Mesothelial cell of epicardium (in vitro differentiated cells): ENCODE data around the gene DIAPH2. TPM values are rescaled to one million over a fixed set of nuclear protein-coding genes. Genes with fewer than 3 reads are reported as not detected.

ENCODE experiments used
- DNase-seq, 2 experiments: peaks; one replicate each; pipeline ENCODE4 v3.0.0; 2021; ENCODE audit warnings: low spot score in 2 of 2; ENCODE audit not compliant: unreplicated experiment in 2 of 2
- H3K27ac Mint-ChIP-seq: 2 replicates; pipeline ENCODE4 v1.8.0; 2021; ENCODE audit warnings: mixed read lengths
- H3K27me3 Mint-ChIP-seq: 2 replicates; pipeline ENCODE4 v1.8.0; 2021; ENCODE audit warnings: low read depth, mixed read lengths
- H3K36me3 Mint-ChIP-seq: 2 replicates; pipeline ENCODE4 v1.8.0; 2021; ENCODE audit warnings: mixed read lengths
- H3K4me1 Mint-ChIP-seq: 2 replicates; pipeline ENCODE4 v1.8.0; 2021; ENCODE audit warnings: mixed read lengths
- H3K4me3 Mint-ChIP-seq: 2 replicates; pipeline ENCODE4 v1.8.0; 2021; ENCODE audit warnings: mild to moderate bottlenecking, moderate library complexity, mixed read lengths
- H3K9me3 Mint-ChIP-seq: 2 replicates; pipeline ENCODE4 v1.8.0; 2021; ENCODE audit warnings: mixed read lengths
- CTCF ChIP-seq: fragments of 200-600 bp; sonication (generic); IDR thresholded peaks from one replicate; pipeline ENCODE4 v1.5.0; 2021; ENCODE audit warnings: antibody characterized with exemption; ENCODE audit not compliant: unreplicated experiment
- total RNA-seq: library from RNA; stranded (reverse); gene quantifications from 3 replicates; pipeline ENCODE4 v1.2.1, GENCODE V29; 2021

Gene DIAPH2
- total RNA-seq, 1 donor from 2014 or later, result 19.2 TPM

DNA sequence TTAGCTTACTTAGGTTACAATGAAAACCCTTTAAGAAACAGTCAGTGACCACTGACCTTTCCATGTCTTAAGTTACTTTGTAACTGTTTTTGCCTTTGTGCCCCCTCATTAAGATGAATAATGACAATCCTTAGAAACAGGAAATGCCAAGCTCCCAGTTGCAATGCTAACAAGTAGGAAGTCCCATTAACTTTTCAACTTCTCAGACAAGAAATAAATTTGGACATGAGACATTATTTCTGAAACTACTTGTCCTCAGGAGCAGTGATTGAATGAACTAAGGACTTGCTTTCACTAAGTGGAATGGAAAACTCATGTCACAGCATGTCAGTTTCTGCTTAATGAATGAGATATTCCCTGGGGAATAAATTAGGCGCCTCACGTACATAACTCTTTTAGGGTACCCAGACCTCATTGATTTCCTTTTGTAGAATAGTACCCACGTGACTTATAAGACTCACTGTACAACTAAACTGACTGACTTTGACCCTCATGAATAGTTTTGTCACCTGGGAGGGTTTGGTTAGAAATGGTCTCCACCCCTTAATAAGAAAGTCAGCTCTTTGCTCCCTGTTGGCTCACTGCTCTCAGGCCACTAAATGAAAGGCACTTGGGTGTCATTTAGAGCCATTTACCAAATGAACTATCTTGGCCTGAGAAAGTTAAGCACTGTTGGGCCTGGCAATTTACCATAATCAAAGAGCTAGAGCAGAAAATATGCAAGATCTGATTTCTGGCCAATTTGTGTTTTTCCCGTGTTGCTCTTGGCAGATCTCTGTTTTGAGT is 582.9 kb downstream of the DIAPH2 start:
- DNase-seq, result no peak
- H3K9me3 Mint-ChIP-seq, result no peaks in the 10 kb centered on the region
- H3K36me3 Mint-ChIP-seq, result no peaks in the 10 kb centered on the region
- TF ChIP-seq CTCF, result no peak
- H3K27ac Mint-ChIP-seq, result peak overlapping the region; percentile 50
- H3K4me1 Mint-ChIP-seq, result peaks cover 32% of the 10 kb centered on the region
- no peak overlapping the region for H3K4me3 Mint-ChIP-seq
- H3K27me3 Mint-ChIP-seq, result no peaks in the 10 kb centered on the region

DNA sequence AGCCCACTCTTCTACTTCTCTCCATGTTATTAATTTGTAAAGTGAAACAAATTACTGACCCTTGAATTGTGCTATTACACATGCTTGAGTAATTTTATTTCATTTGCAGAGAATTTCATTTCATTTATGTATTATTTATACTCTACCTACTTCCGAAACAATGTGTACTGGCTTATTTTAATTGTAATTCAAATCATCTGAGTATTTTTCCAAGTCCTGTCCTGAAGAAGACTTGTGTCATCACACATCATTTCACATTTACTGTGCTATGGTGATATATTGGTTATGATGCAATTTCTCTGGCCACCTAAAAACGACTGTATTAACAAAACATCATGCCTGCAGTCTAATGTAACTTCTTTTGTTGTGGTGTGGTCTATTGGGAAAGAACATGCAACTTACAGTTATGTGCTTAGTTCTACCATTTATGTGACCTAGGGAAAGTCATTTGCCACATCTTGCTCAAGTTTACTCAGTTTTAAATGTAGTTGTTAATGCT is 583.6 kb downstream of the DIAPH2 start:
- no peak for DNase-seq
- H3K27me3 Mint-ChIP-seq, result no peaks in the 10 kb centered on the region
- H3K9me3 Mint-ChIP-seq, result no peaks in the 10 kb centered on the region
- H3K36me3 Mint-ChIP-seq, result no peaks in the 10 kb centered on the region
- no peak overlapping the region for H3K4me3 Mint-ChIP-seq
- peak overlapping the region; percentile 50 for H3K27ac Mint-ChIP-seq
- TF ChIP-seq CTCF, result no peak
- H3K4me1 Mint-ChIP-seq, result peaks cover 32% of the 10 kb centered on the region

- Mint-ChIP-seq H3K4me3 (no peak overlapping the region), H3K27ac (no peak overlapping the region), H3K27me3 (no peaks in the 10 kb centered on the region), H3K9me3 (no peaks in the 10 kb centered on the region), H3K4me1 (peaks cover 6% of the 10 kb centered on the region), H3K36me3 (no peaks in the 10 kb centered on the region)
- no peak for DNase-seq
- no peak for TF ChIP-seq CTCF
Measured at GRCh38 chrX:97284531-97284930, 599.9 kb downstream of the DIAPH2 start.

DNA sequence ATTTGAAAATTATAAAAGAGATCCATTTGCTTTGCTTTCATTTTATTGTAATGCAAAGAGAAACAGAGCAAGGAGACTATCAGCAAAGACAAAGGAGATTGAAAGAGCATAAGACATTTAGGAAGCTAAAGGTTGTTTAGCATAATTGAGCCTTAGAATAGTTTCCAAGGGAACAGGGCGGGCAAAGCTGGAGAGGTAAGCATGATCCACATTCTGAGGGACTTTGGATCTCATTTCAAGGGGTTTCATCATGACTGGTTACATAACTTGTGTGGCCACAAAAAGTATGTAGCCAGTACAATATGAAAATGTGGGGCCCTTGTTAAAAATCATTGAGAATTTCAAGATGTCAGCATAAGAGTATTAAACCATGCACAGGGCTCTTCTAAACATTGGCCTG is 605.6 kb downstream of the DIAPH2 start:
- peaks cover 17% of the 10 kb centered on the region for H3K4me1 Mint-ChIP-seq
- H3K4me3 Mint-ChIP-seq, result no peak overlapping the region
- TF ChIP-seq CTCF, result no peak
- no peak for DNase-seq
- no peak overlapping the region for H3K27ac Mint-ChIP-seq
- no peaks in the 10 kb centered on the region for H3K27me3 Mint-ChIP-seq
- no peaks in the 10 kb centered on the region for H3K9me3 Mint-ChIP-seq
- no peaks in the 10 kb centered on the region for H3K36me3 Mint-ChIP-seq

DNA sequence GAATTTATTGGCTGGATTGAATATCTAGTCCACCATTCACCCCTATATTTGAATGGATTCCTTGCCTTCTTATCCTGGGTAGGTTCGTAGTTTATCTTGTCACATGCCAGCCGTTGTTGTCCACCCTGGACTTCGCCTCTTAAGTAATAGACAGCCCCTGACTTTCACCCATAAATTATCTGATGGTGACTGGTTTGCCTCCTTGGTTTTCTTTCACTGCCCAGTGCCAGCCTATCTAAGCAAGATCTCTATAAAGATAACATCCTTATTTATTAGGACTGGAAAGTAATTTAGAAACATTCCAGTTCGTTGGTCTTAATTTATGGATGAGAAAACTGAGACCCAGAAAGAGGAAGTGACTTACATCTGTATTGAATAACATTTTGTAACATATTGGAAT is 609.4 kb downstream of the DIAPH2 start:
- DNase-seq, result no peak
- H3K4me3 Mint-ChIP-seq, result no peak overlapping the region
- H3K9me3 Mint-ChIP-seq, result no peaks in the 10 kb centered on the region
- H3K27me3 Mint-ChIP-seq, result no peaks in the 10 kb centered on the region
- H3K36me3 Mint-ChIP-seq, result no peaks in the 10 kb centered on the region
- TF ChIP-seq CTCF, result no peak
- H3K4me1 Mint-ChIP-seq, result peaks cover 17% of the 10 kb centered on the region
- H3K27ac Mint-ChIP-seq, result no peak overlapping the region

GRCh38 chrX:97295954-97296353 is 611.3 kb downstream of the DIAPH2 start:
- Mint-ChIP-seq H3K27me3 (no peaks in the 10 kb centered on the region), H3K9me3 (no peaks in the 10 kb centered on the region), H3K36me3 (no peaks in the 10 kb centered on the region), H3K4me3 (no peak overlapping the region), H3K4me1 (peaks cover 15% of the 10 kb centered on the region), H3K27ac (no peak overlapping the region)
- DNase-seq, result no peak
- TF ChIP-seq CTCF, result no peak
